Neural progenitor cell (in vitro differentiated cells): ENCODE results near the gene DOHH. TPM values are rescaled to one million over a fixed set of nuclear protein-coding genes. Genes with fewer than 3 reads are reported as not detected.

Source experiments
- DNase-seq: peaks from one replicate; pipeline ENCODE4 v3.0.0-alpha.2; 2016; ENCODE audit warnings: low spot score
- H2AFZ ChIP-seq: fragments of 200-600 bp; sonication (generic); replicated peaks from 2 replicates; pipeline ENCODE4 v1.6.1; 2016; ENCODE audit warnings: antibody characterized with exemption
- H3F3A ChIP-seq: fragments of 200-600 bp; sonication (generic); 2 replicates; pipeline ENCODE4 v1.6.1; 2016; ENCODE audit warnings: antibody characterized with exemption, low read depth
- H3K27ac ChIP-seq: fragments of 200-600 bp; sonication (generic); 2 replicates; pipeline ENCODE4 v1.5.1; 2016; ENCODE audit warnings: mild to moderate bottlenecking
- H3K27me3 ChIP-seq: fragments of 200-600 bp; sonication (generic); 2 replicates; pipeline ENCODE4 v1.6.1; 2016; ENCODE audit warnings: mild to moderate bottlenecking, moderate library complexity
- H3K36me3 ChIP-seq: fragments of 200-600 bp; sonication (generic); 2 replicates; pipeline ENCODE4 v1.5.1; 2016
- H3K4me1 ChIP-seq: fragments of 200-600 bp; sonication (generic); 2 replicates; pipeline ENCODE4 v1.6.1; 2016; ENCODE audit warnings: mixed run types
- H3K4me2 ChIP-seq: fragments of 200-600 bp; sonication (generic); 2 replicates; pipeline ENCODE4 v1.6.1; 2016
- H3K4me3 ChIP-seq: fragments of 200-600 bp; sonication (generic); 2 replicates; pipeline ENCODE4 v1.5.1; 2016
- H3K79me2 ChIP-seq: fragments of 200-600 bp; sonication (generic); 2 replicates; pipeline ENCODE4 v1.6.1; 2016; ENCODE audit warnings: low read depth
- H3K9ac ChIP-seq: fragments of 200-600 bp; sonication (generic); 2 replicates; pipeline ENCODE4 v1.6.1; 2016
- H3K9me3 ChIP-seq: fragments of 200-600 bp; sonication (generic); 2 replicates; pipeline ENCODE4 v1.5.1; 2016; ENCODE audit warnings: low read depth
- H4K20me1 ChIP-seq: fragments of 200-600 bp; sonication (generic); 2 replicates; pipeline ENCODE4 v1.6.1; 2016; ENCODE audit warnings: low read depth
- H3K27ac Mint-ChIP-seq: 3 replicates; pipeline ENCODE4 v1.8.0; 2021; ENCODE audit warnings: mixed read lengths
- H3K27me3 Mint-ChIP-seq: 2 replicates; pipeline ENCODE4 v1.8.0; 2022; ENCODE audit warnings: low read depth, mild to moderate bottlenecking, inconsistent platforms, moderate library complexity, mixed read lengths; ENCODE audit not compliant: insufficient read depth
- H3K36me3 Mint-ChIP-seq: 3 replicates; pipeline ENCODE4 v1.8.0; 2021; ENCODE audit warnings: mixed read lengths
- H3K4me1 Mint-ChIP-seq: 3 replicates; pipeline ENCODE4 v1.8.0; 2021; ENCODE audit warnings: mixed read lengths
- H3K4me3 Mint-ChIP-seq: 3 replicates; pipeline ENCODE4 v1.8.0; 2021; ENCODE audit warnings: mild to moderate bottlenecking, moderate library complexity, mixed read lengths
- H3K9me3 Mint-ChIP-seq: 3 replicates; pipeline ENCODE4 v1.8.0; 2020; ENCODE audit warnings: mixed read lengths
- CTCF ChIP-seq: fragments of 200-600 bp; sonication (generic); IDR thresholded peaks from 2 replicates; pipeline ENCODE4 v1.5.1; 2017; ENCODE audit warnings: antibody characterized with exemption, mild to moderate bottlenecking
- EZH2 ChIP-seq: fragments of 200-600 bp; sonication (generic); IDR thresholded peaks from 2 replicates; pipeline ENCODE4 v1.6.1; 2017; ENCODE audit warnings: antibody characterized with exemption, mild to moderate bottlenecking, moderate library complexity
- EZH2phosphoT487 ChIP-seq: fragments of 200-600 bp; sonication (generic); IDR thresholded peaks from 2 replicates; pipeline ENCODE4 v1.6.1; 2017; ENCODE audit warnings: antibody characterized with exemption
- total RNA-seq: library from RNA; depleted of rRNA; stranded (reverse); fragments of >200 nt; gene quantifications from 2 replicates; pipeline ENCODE4 v1.2.3, GENCODE V29; 2015; ENCODE audit warnings: low replicate concordance

The DOHH gene
- total RNA-seq, 1 donor from 2014 or later, result 0.69 TPM

GRCh38 chr19:3535235-3535535 is 34.7 kb upstream of the DOHH start:
- H3K4me3 Mint-ChIP-seq, result no peak overlapping the region
- H3K27ac ChIP-seq, result no peak overlapping the region
- no peak overlapping the region for H3K4me3 ChIP-seq
- no peak overlapping the region for H3K9ac ChIP-seq
- no peak for DNase-seq
- H3K27ac Mint-ChIP-seq, result no peak overlapping the region
- H3K27me3 ChIP-seq, result no peaks in the 10 kb centered on the region
- H3K9me3 ChIP-seq, result no peaks in the 10 kb centered on the region
- TF ChIP-seq EZH2phosphoT487 (no peak), CTCF (no peak)
- H3K36me3 ChIP-seq, result no peaks in the 10 kb centered on the region
- peaks cover 18% of the 10 kb centered on the region for H3K36me3 Mint-ChIP-seq
- no peak overlapping the region for H3K4me2 ChIP-seq
- H3K9me3 Mint-ChIP-seq, result no peaks in the 10 kb centered on the region
- peaks cover 31% of the 10 kb centered on the region for H4K20me1 ChIP-seq
- no peaks in the 10 kb centered on the region for H3K4me1 ChIP-seq
- H3K4me1 Mint-ChIP-seq, result peaks cover 13% of the 10 kb centered on the region
- peaks cover 10% of the 10 kb centered on the region for H3K27me3 Mint-ChIP-seq
- H3K79me2 ChIP-seq, result no peaks in the 10 kb centered on the region
- no peak overlapping the region for H2AFZ ChIP-seq
- H3F3A ChIP-seq, result peaks cover 6% of the 10 kb centered on the region

GRCh38 chr19:3534375-3535234 is 34.1 kb upstream of the DOHH start:
- Mint-ChIP-seq H3K4me1 (peaks cover 12% of the 10 kb centered on the region), H3K9me3 (no peaks in the 10 kb centered on the region), H3K4me3 (no peak overlapping the region), H3K27ac (no peak overlapping the region), H3K27me3 (peaks cover 10% of the 10 kb centered on the region), H3K36me3 (peaks cover 16% of the 10 kb centered on the region)
- Histone ChIP-seq H4K20me1 (peaks cover 27% of the 10 kb centered on the region), H3K4me3 (no peak overlapping the region), H2AFZ (no peak overlapping the region), H3K4me1 (no peaks in the 10 kb centered on the region), H3F3A (peaks cover 6% of the 10 kb centered on the region), H3K79me2 (no peaks in the 10 kb centered on the region), H3K4me2 (no peak overlapping the region), H3K27me3 (no peaks in the 10 kb centered on the region), H3K9ac (no peak overlapping the region), H3K9me3 (no peaks in the 10 kb centered on the region), H3K27ac (no peak overlapping the region), H3K36me3 (no peaks in the 10 kb centered on the region)
- no peak for TF ChIP-seq EZH2phosphoT487
- DNase-seq, result no peak

- Histone ChIP-seq H3K36me3 (no peaks in the 10 kb centered on the region), H3K79me2 (no peaks in the 10 kb centered on the region)
- TF ChIP-seq EZH2phosphoT487 (no peak), CTCF (no peak), EZH2 (no peak)
Measured at GRCh38 chr19:3533563-3534216, 33.2 kb upstream of the DOHH start.

GRCh38 chr19:3533033-3533432 is 32.6 kb upstream of the DOHH start:
- Histone ChIP-seq H3K79me2 (no peaks in the 10 kb centered on the region), H3K4me2 (no peak overlapping the region), H3K4me3 (no peak overlapping the region), H3K9me3 (no peaks in the 10 kb centered on the region), H3F3A (no peaks in the 10 kb centered on the region), H3K27ac (no peak overlapping the region), H3K4me1 (no peaks in the 10 kb centered on the region), H3K27me3 (no peaks in the 10 kb centered on the region), H3K36me3 (no peaks in the 10 kb centered on the region), H2AFZ (no peak overlapping the region), H4K20me1 (peaks cover 12% of the 10 kb centered on the region), H3K9ac (no peak overlapping the region)
- peaks cover 2% of the 10 kb centered on the region for H3K4me1 Mint-ChIP-seq
- no peak overlapping the region for H3K27ac Mint-ChIP-seq
- no peak for TF ChIP-seq EZH2
- TF ChIP-seq EZH2phosphoT487, result no peak
- TF ChIP-seq CTCF, result no peak
- no peaks in the 10 kb centered on the region for H3K9me3 Mint-ChIP-seq
- peaks cover 10% of the 10 kb centered on the region for H3K27me3 Mint-ChIP-seq
- no peak overlapping the region for H3K4me3 Mint-ChIP-seq
- H3K36me3 Mint-ChIP-seq, result peaks cover 13% of the 10 kb centered on the region
- no peak for DNase-seq

More at GRCh38 chr19:3533563-3534216, 33.2 kb upstream of the DOHH start:
- peaks cover 10% of the 10 kb centered on the region for H3K27me3 Mint-ChIP-seq
- H3K4me2 ChIP-seq, result no peak overlapping the region
- no peaks in the 10 kb centered on the region for H3K9me3 Mint-ChIP-seq
- H3K27ac ChIP-seq, result no peak overlapping the region
- DNase-seq, result no peak
- no peak overlapping the region for H3K4me3 Mint-ChIP-seq
- peaks cover 14% of the 10 kb centered on the region for H3K36me3 Mint-ChIP-seq
- H3F3A ChIP-seq, result peaks cover 2% of the 10 kb centered on the region
- H3K27me3 ChIP-seq, result no peaks in the 10 kb centered on the region
- H3K4me3 ChIP-seq, result no peak overlapping the region
- no peak overlapping the region for H3K9ac ChIP-seq
- H3K27ac Mint-ChIP-seq, result no peak overlapping the region
- peaks cover 18% of the 10 kb centered on the region for H4K20me1 ChIP-seq
- peaks cover 7% of the 10 kb centered on the region for H3K4me1 Mint-ChIP-seq
- H2AFZ ChIP-seq, result no peak overlapping the region
- no peaks in the 10 kb centered on the region for H3K4me1 ChIP-seq
- H3K9me3 ChIP-seq, result no peaks in the 10 kb centered on the region
